ENCODE data around the gene GRIP2.

Gene GRIP2

GRCh38 chr3:14569474-14570000 is 29.4 kb upstream of the GRIP2 start:
- no peak for TF ChIP-seq CTCF (IDR thresholded peaks at IDR 0.05; ENCODE audit: extremely low read depth, missing control alignments)
- DNase-seq (ENCODE audit: low spot score), result no peak

GRCh38 chr3:14568269-14568668 is 28.1 kb upstream of the GRIP2 start:
- TF ChIP-seq CTCF (IDR thresholded peaks at IDR 0.05; ENCODE audit: extremely low read depth, missing control alignments), result no peak
- no peak for DNase-seq (ENCODE audit: low spot score)

- TF ChIP-seq CTCF (IDR thresholded peaks at IDR 0.05; ENCODE audit: extremely low read depth, missing control alignments), result no peak
- no peak for DNase-seq (ENCODE audit: low spot score)
Measured at GRCh38 chr3:14566812-14567211, 26.7 kb upstream of the GRIP2 start.

GRCh38 chr3:14565868-14566588 is 25.9 kb upstream of the GRIP2 start:
- TF ChIP-seq CTCF (IDR thresholded peaks at IDR 0.05; ENCODE audit: extremely low read depth, missing control alignments), result no peak
- DNase-seq (ENCODE audit: low spot score), result no peak

- no peak for DNase-seq (ENCODE audit: low spot score)
- no peak for TF ChIP-seq CTCF (IDR thresholded peaks at IDR 0.05; ENCODE audit: extremely low read depth, missing control alignments)
Measured at GRCh38 chr3:14564741-14565140, 24.6 kb upstream of the GRIP2 start.

- no peak for TF ChIP-seq CTCF (IDR thresholded peaks at IDR 0.05; ENCODE audit: extremely low read depth, missing control alignments)
- no peak for DNase-seq (ENCODE audit: low spot score)
Measured at GRCh38 chr3:14563946-14564539, 23.9 kb upstream of the GRIP2 start.

GRCh38 chr3:14562121-14562890 is 22.2 kb upstream of the GRIP2 start:
- TF ChIP-seq CTCF (IDR thresholded peaks at IDR 0.05; ENCODE audit: extremely low read depth, missing control alignments), result no peak
- no peak for DNase-seq (ENCODE audit: low spot score)
